Stromal cell of bone marrow (primary cell): ENCODE measurements around the gene SF3A1.

Experiments
- DNase-seq: peaks from one replicate; pipeline ENCODE4 v3.0.0-alpha.2; 2012; ENCODE audit warnings: low read depth

Gene SF3A1

GRCh38 chr22:30287648-30288418, 68.9 kb downstream of the SF3A1 start:
- DNase-seq: peak; percentile 79

DNA sequence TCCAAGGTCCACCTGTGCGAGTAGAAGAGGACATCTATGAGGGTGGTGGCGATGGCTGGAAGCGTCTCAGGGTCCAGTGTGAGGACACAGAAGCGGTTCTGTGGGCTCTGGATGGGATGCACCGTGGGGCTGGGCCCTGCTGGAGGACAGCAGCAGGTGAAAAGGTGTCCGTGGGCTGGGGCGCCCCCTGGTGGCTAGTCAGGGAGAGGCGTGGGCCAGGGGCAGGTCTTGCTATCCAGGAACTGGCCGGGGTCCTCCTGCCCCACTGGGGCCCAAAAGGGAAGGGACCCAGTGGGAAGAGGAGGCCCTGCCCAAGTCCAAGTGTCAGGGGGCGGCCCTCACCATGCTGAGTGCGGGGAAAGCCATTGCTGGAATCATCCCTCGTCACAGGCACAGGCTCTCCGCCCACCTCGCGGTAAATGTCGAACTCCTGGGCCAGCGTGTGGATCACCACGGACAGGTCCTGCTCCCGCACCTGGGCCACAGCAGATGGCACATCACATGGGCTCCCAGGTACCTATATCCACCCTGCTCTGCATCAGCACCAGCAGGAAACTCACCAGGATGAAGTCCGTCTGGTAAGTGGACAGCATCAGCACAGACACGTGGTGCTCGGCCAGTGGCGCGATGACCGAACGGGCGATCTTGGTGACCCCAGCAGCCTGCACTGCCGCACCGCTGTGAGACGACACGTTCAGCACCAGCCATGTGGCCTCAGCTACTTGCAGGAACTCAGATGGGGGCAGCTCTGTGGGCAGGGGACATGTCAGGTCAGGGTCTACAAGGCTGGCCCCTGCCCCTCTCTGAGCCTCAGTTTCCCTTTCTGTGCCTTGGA, 69.7 kb downstream of the SF3A1 start:
- no peak for DNase-seq

DNA sequence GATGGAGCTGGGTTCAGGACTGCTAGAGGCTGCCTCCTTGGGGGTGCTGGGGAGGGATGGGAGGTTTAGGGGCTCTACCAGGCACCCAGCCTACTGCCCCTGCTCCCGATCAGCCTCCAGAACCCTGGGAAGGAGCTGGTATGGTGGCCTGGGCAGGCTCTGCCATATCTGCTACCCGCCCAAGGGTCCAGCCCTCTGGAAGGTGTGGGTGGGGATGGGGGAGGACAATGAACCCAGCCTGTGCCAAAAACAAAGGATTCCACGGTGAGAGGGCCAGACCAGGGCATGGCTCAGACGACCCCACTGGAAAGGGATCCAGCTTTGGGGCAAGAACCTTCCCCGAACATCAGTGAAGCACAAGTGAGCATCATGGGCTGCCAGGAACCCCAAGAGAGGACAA, 70.4 kb downstream of the SF3A1 start:
- DNase-seq: no peak

DNA sequence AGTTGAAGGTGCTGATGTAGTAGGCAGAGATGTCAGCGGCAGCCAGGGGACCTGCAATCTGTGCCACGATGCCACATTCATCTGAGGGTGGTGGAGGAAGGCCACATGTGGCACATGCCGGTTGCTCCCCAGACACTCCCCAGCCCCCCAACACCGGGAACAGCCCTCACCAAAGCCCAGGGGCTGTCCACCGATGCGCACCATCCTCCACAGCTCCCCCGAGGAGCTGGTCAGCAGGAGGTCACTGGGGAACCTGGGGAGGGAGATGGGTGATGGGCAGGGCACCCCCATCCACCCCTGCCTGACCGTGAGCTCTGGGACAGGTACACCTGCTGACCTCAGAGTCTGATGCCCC, 70.9 kb downstream of the SF3A1 start:
- DNase-seq: no peak

DNA sequence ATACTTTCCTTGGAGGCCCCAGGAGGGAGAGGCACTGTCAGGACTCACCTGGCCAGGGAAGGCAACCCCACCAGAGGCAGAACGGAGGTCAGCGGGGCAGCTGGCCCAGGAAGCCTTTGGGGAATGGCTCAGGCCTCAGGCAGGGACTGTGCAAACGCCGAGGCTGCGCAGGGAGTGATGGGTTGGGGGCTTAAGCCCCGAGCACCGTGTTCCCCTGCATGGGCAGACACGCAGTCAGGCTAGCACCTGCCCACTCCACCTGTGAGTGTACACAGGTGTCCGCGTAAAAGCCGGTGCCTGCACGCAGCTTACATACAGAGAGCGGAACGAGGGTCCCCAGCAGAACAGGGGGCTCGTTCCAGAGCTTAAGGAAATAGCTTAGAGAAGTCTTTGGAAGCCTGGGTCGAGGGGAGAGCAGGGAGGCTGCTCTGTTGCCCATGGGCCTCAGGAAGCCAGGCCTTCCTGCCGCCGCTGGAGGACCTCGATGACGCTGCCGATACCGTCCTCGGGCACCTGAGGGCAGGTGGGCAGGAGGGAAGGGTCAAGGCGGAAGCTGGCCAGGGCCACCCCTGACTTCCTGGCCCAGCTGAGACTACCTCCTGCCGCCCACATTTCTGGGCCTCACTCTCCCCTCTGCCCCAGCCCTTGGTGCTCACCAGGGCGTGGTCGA, 71.4 kb downstream of the SF3A1 start:
- no peak for DNase-seq

DNA sequence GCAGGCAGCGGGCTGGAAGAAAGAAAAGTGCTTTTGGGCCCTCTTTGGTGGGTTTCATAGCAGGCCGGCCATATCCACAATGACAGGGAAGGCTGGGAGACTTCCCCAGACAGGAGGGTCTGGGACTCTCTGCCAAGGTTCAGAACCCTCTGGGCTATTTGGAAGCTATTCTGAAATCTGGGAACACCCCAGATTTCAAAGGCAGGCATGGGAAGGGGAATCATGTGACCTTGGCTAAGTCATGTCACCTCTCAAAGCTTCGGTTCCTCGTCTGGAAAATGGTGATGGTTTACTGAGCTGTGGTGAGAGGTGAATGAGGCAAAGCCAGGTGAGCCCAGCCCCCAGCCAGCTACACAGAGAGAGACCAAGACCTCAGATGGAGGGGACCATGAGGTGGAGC, 72.0 kb downstream of the SF3A1 start:
- no peak for DNase-seq

GRCh38 chr22:30284172-30284571, 72.5 kb downstream of the SF3A1 start:
- DNase-seq: no peak

- DNase-seq: no peak
Measured at GRCh38 chr22:30283342-30283741, 73.4 kb downstream of the SF3A1 start.

DNA sequence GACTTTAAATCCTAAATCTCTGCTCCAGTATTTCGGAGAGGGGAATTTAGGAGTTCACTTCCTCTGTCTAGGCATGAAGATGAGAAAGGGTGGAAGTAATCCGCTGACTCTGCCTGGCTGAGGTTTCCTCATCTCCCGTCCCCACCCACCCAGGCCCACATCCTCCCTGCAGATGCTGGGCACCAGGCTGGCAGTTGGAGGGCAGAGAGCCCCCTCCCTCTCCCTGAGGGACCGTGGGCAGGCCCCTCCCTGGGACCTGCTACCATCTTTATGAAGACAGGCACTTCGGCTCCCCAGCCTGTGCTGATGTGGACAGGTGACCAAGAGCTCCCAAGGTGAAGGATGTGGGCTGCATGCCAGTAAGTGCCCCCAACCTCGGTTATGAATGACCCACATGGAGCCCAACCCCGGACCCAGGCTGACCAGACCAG, 74.1 kb downstream of the SF3A1 start:
- DNase-seq: no peak
